Measurements from ENCODE around the gene SPEF2.
A peak's percentile ranks its signal among the peaks of the same experiment; 100 is the strongest.

The SPEF2 gene

GRCh38 chr5:35799181-35799580, 181.5 kb downstream of the SPEF2 start:
- Histone ChIP-seq H3K27ac (ENCODE audit: low read length, poor library complexity, severe bottlenecking) (no peak overlapping the region), H2AFZ (ENCODE audit: low read depth, low read length) (no peak overlapping the region), H3K4me1 (ENCODE audit: control insufficient read depth, insufficient read depth, low read depth, low read length) (no peaks in the 10 kb centered on the region), H4K91ac (ENCODE audit: low read length) (no peak overlapping the region), H3K27me3 (ENCODE audit: control insufficient read depth in 1 of 2, insufficient read depth in 1 of 2, low read length in 2 of 2) (no peaks in the 10 kb centered on the region), H2BK5ac (ENCODE audit: low read depth, low read length, poor library complexity, severe bottlenecking) (no peak overlapping the region), H3K23ac (ENCODE audit: low read length in 2 of 2) (no peak overlapping the region), H3K4ac (ENCODE audit: low read depth in 1 of 2, low read length in 2 of 2) (no peak overlapping the region), H2BK120ac (ENCODE audit: low read depth, low read length) (no peak overlapping the region), H3K9me3 (ENCODE audit: control insufficient read depth, low read length) (no peaks in the 10 kb centered on the region), H2BK12ac (ENCODE audit: low read length in 2 of 2) (no peak overlapping the region), H3K9ac (ENCODE audit: low read length) (no peak overlapping the region), H3K79me1 (replicated peaks; ENCODE audit: low read length, poor library complexity, severe bottlenecking) (no peaks in the 10 kb centered on the region), H3K18ac (ENCODE audit: low read depth in 1 of 2, low read length in 2 of 2) (no peak overlapping the region), H4K8ac (ENCODE audit: low read length) (no peak overlapping the region), H3K4me2 (ENCODE audit: low read length, poor library complexity, severe bottlenecking) (no peak overlapping the region), H3K4me3 (ENCODE audit: insufficient read depth in 1 of 2, low read depth in 1 of 2, low read length in 2 of 2) (no peak overlapping the region), H2AK5ac (ENCODE audit: low read length, severe bottlenecking) (no peak overlapping the region), H3K14ac (ENCODE audit: low read length in 2 of 2) (no peak overlapping the region), H2BK15ac (ENCODE audit: low read depth, poor library complexity, severe bottlenecking) (no peak overlapping the region), H3K36me3 (ENCODE audit: control insufficient read depth in 1 of 2, insufficient read depth in 2 of 2, low read depth in 1 of 2, low read length in 2 of 2) (no peaks in the 10 kb centered on the region)
- no peak for DNase-seq

GRCh38 chr5:35799753-35800152, 182.1 kb downstream of the SPEF2 start:
- H2BK120ac ChIP-seq (ENCODE audit: low read depth, low read length) = no peak overlapping the region
- H3K4me3 ChIP-seq (ENCODE audit: insufficient read depth in 1 of 2, low read depth in 1 of 2, low read length in 2 of 2) = no peak overlapping the region
- H3K27ac ChIP-seq (ENCODE audit: low read length, poor library complexity, severe bottlenecking) = no peak overlapping the region
- no peak overlapping the region for H3K18ac ChIP-seq (ENCODE audit: low read depth in 1 of 2, low read length in 2 of 2)
- H3K23ac ChIP-seq (ENCODE audit: low read length in 2 of 2) = no peak overlapping the region
- no peak overlapping the region for H2AK5ac ChIP-seq (ENCODE audit: low read length, severe bottlenecking)
- H2BK12ac ChIP-seq (ENCODE audit: low read length in 2 of 2) = no peak overlapping the region
- no peak overlapping the region for H3K14ac ChIP-seq (ENCODE audit: low read length in 2 of 2)
- H3K9me3 ChIP-seq (ENCODE audit: control insufficient read depth, low read length) = no peaks in the 10 kb centered on the region
- H4K8ac ChIP-seq (ENCODE audit: low read length) = no peak overlapping the region
- no peak overlapping the region for H3K4me2 ChIP-seq (ENCODE audit: low read length, poor library complexity, severe bottlenecking)
- no peaks in the 10 kb centered on the region for H3K36me3 ChIP-seq (ENCODE audit: control insufficient read depth in 1 of 2, insufficient read depth in 2 of 2, low read depth in 1 of 2, low read length in 2 of 2)
- H3K4me1 ChIP-seq (ENCODE audit: control insufficient read depth, insufficient read depth, low read depth, low read length) = no peaks in the 10 kb centered on the region
- 90% methylated on average over 1 of the region's 1 CpG for whole genome bisulfite sequencing
- H3K9ac ChIP-seq (ENCODE audit: low read length) = no peak overlapping the region
- no peak overlapping the region for H2BK15ac ChIP-seq (ENCODE audit: low read depth, poor library complexity, severe bottlenecking)
- H4K91ac ChIP-seq (ENCODE audit: low read length) = no peak overlapping the region
- H2AFZ ChIP-seq (ENCODE audit: low read depth, low read length) = no peak overlapping the region
- no peak overlapping the region for H3K4ac ChIP-seq (ENCODE audit: low read depth in 1 of 2, low read length in 2 of 2)
- DNase-seq = no peak
- H3K27me3 ChIP-seq (ENCODE audit: control insufficient read depth in 1 of 2, insufficient read depth in 1 of 2, low read length in 2 of 2) = no peaks in the 10 kb centered on the region
- H2BK5ac ChIP-seq (ENCODE audit: low read depth, low read length, poor library complexity, severe bottlenecking) = no peak overlapping the region
- H3K79me1 ChIP-seq (replicated peaks; ENCODE audit: low read length, poor library complexity, severe bottlenecking) = no peaks in the 10 kb centered on the region

- DNase-seq = peak; percentile 73
- no peaks in the 10 kb centered on the region for H3K36me3 ChIP-seq (ENCODE audit: control insufficient read depth in 1 of 2, insufficient read depth in 2 of 2, low read depth in 1 of 2, low read length in 2 of 2)
- no peak overlapping the region for H2BK15ac ChIP-seq (ENCODE audit: low read depth, poor library complexity, severe bottlenecking)
- H3K79me1 ChIP-seq (replicated peaks; ENCODE audit: low read length, poor library complexity, severe bottlenecking) = no peaks in the 10 kb centered on the region
- H2BK12ac ChIP-seq (ENCODE audit: low read length in 2 of 2) = no peak overlapping the region
- no peaks in the 10 kb centered on the region for H3K4me1 ChIP-seq (ENCODE audit: control insufficient read depth, insufficient read depth, low read depth, low read length)
- H3K27ac ChIP-seq (ENCODE audit: low read length, poor library complexity, severe bottlenecking) = no peak overlapping the region
- WGBS = 16% methylated on average over 4 of the region's 4 CpGs
- no peaks in the 10 kb centered on the region for H3K27me3 ChIP-seq (ENCODE audit: control insufficient read depth in 1 of 2, insufficient read depth in 1 of 2, low read length in 2 of 2)
- H4K91ac ChIP-seq (ENCODE audit: low read length) = no peak overlapping the region
- no peak overlapping the region for H3K4ac ChIP-seq (ENCODE audit: low read depth in 1 of 2, low read length in 2 of 2)
- no peak overlapping the region for H2AFZ ChIP-seq (ENCODE audit: low read depth, low read length)
- no peak overlapping the region for H3K4me2 ChIP-seq (ENCODE audit: low read length, poor library complexity, severe bottlenecking)
- no peaks in the 10 kb centered on the region for H3K9me3 ChIP-seq (ENCODE audit: control insufficient read depth, low read length)
- no peak overlapping the region for H2BK120ac ChIP-seq (ENCODE audit: low read depth, low read length)
- H2BK5ac ChIP-seq (ENCODE audit: low read depth, low read length, poor library complexity, severe bottlenecking) = no peak overlapping the region
- H3K14ac ChIP-seq (ENCODE audit: low read length in 2 of 2) = no peak overlapping the region
- no peak overlapping the region for H3K9ac ChIP-seq (ENCODE audit: low read length)
- no peak overlapping the region for H4K8ac ChIP-seq (ENCODE audit: low read length)
- H2AK5ac ChIP-seq (ENCODE audit: low read length, severe bottlenecking) = no peak overlapping the region
- H3K4me3 ChIP-seq (ENCODE audit: insufficient read depth in 1 of 2, low read depth in 1 of 2, low read length in 2 of 2) = no peak overlapping the region
- peak overlapping the region in 1 of 2 experiments; percentile 28 for H3K18ac ChIP-seq (ENCODE audit: low read depth in 1 of 2, low read length in 2 of 2)
- H3K23ac ChIP-seq (ENCODE audit: low read length in 2 of 2) = no peak overlapping the region
Measured at GRCh38 chr5:35803191-35803651, 185.6 kb downstream of the SPEF2 start.

- Histone ChIP-seq H4K91ac (ENCODE audit: low read length) (no peak overlapping the region), H3K9ac (ENCODE audit: low read length) (no peak overlapping the region), H3K36me3 (ENCODE audit: control insufficient read depth in 1 of 2, insufficient read depth in 2 of 2, low read depth in 1 of 2, low read length in 2 of 2) (no peaks in the 10 kb centered on the region), H3K4me3 (ENCODE audit: insufficient read depth in 1 of 2, low read depth in 1 of 2, low read length in 2 of 2) (no peak overlapping the region), H2AFZ (ENCODE audit: low read depth, low read length) (no peak overlapping the region), H3K27me3 (ENCODE audit: control insufficient read depth in 1 of 2, insufficient read depth in 1 of 2, low read length in 2 of 2) (no peaks in the 10 kb centered on the region), H4K8ac (ENCODE audit: low read length) (no peak overlapping the region), H2BK12ac (ENCODE audit: low read length in 2 of 2) (no peak overlapping the region), H3K14ac (ENCODE audit: low read length in 2 of 2) (no peak overlapping the region), H2BK120ac (ENCODE audit: low read depth, low read length) (no peak overlapping the region), H3K79me1 (replicated peaks; ENCODE audit: low read length, poor library complexity, severe bottlenecking) (no peaks in the 10 kb centered on the region), H2BK5ac (ENCODE audit: low read depth, low read length, poor library complexity, severe bottlenecking) (no peak overlapping the region), H3K18ac (ENCODE audit: low read depth in 1 of 2, low read length in 2 of 2) (no peak overlapping the region), H3K4me1 (ENCODE audit: control insufficient read depth, insufficient read depth, low read depth, low read length) (no peaks in the 10 kb centered on the region), H2BK15ac (ENCODE audit: low read depth, poor library complexity, severe bottlenecking) (no peak overlapping the region), H3K23ac (ENCODE audit: low read length in 2 of 2) (no peak overlapping the region), H3K27ac (ENCODE audit: low read length, poor library complexity, severe bottlenecking) (no peak overlapping the region), H2AK5ac (ENCODE audit: low read length, severe bottlenecking) (no peak overlapping the region), H3K4me2 (ENCODE audit: low read length, poor library complexity, severe bottlenecking) (no peak overlapping the region), H3K9me3 (ENCODE audit: control insufficient read depth, low read length) (no peaks in the 10 kb centered on the region), H3K4ac (ENCODE audit: low read depth in 1 of 2, low read length in 2 of 2) (no peak overlapping the region)
- 88% methylated on average over 1 of the region's 1 CpG for WGBS
- no peak for DNase-seq
Measured at GRCh38 chr5:35804201-35804653, 186.6 kb downstream of the SPEF2 start.

All from mesenchymal stem cell (in vitro differentiated cells and primary cell).